ENCODE data around the gene PNPLA5.

The PNPLA5 gene

GRCh38 chr22:43839781-43840180, 52.0 kb downstream of the PNPLA5 start:
- DNase-seq, result no peak

- no peak for DNase-seq
Observed at GRCh38 chr22:43838571-43839307, 53.1 kb downstream of the PNPLA5 start.

- no peak for DNase-seq
Observed at GRCh38 chr22:43838161-43838560, 53.7 kb downstream of the PNPLA5 start.

GRCh38 chr22:43837666-43838065, 54.1 kb downstream of the PNPLA5 start:
- no peak for DNase-seq

GRCh38 chr22:43835736-43836135, 56.1 kb downstream of the PNPLA5 start:
- DNase-seq, result no peak

GRCh38 chr22:43835166-43835565, 56.6 kb downstream of the PNPLA5 start:
- no peak for DNase-seq

GRCh38 chr22:43833286-43834240, 58.2 kb downstream of the PNPLA5 start:
- no peak for DNase-seq

- no peak for DNase-seq
Observed at GRCh38 chr22:43832393-43833265, 59.2 kb downstream of the PNPLA5 start.

GRCh38 chr22:43831561-43832392, 60.0 kb downstream of the PNPLA5 start:
- no peak for DNase-seq

GRCh38 chr22:43830931-43831560, 60.8 kb downstream of the PNPLA5 start:
- no peak for DNase-seq

- no peak for DNase-seq
Observed at GRCh38 chr22:43829904-43830851, 61.6 kb downstream of the PNPLA5 start.

Data from anterior cingulate cortex (tissue), 58 donors.